SKM-1 (cell line): Measurements from ENCODE around the gene VPS9D1.
A peak's percentile ranks its signal among the peaks of the same experiment; 100 is the strongest.

ENCODE experiments used
- DNase-seq: peaks from one replicate; lab custom pipeline; 2025; ENCODE audit not compliant: unreplicated experiment; lab: John Stamatoyannopoulos, UW

Gene VPS9D1

GRCh38 chr16:89732918-89733242 is 12.2 kb upstream of the VPS9D1 start:
- DNase-seq = no peak

GRCh38 chr16:89732142-89732917 is 11.6 kb upstream of the VPS9D1 start:
- DNase-seq = no peak

GRCh38 chr16:89730610-89731234 is 10.0 kb upstream of the VPS9D1 start:
- no peak for DNase-seq

- no peak for DNase-seq
Observed at GRCh38 chr16:89729863-89730593, 9.3 kb upstream of the VPS9D1 start.

- DNase-seq = no peak
Observed at GRCh38 chr16:89729293-89729692, 8.6 kb upstream of the VPS9D1 start.

- DNase-seq = no peak
Observed at GRCh38 chr16:89727406-89728120, 6.9 kb upstream of the VPS9D1 start.

GRCh38 chr16:89723279-89724250 is 2.9 kb upstream of the VPS9D1 start:
- no peak for DNase-seq

GRCh38 chr16:89722392-89723278 is 1.9 kb upstream of the VPS9D1 start:
- DNase-seq = no peak

- peak; percentile 35 for DNase-seq
Observed at GRCh38 chr16:89721546-89722391, 1.1 kb upstream of the VPS9D1 start.

- no peak for DNase-seq
Observed at GRCh38 chr16:89720551-89720812, 216 bp downstream of the VPS9D1 start.

- no peak for DNase-seq
Observed at GRCh38 chr16:89717688-89718505, 2.8 kb downstream of the VPS9D1 start.

- DNase-seq = no peak
Observed at GRCh38 chr16:89716916-89717687, 3.6 kb downstream of the VPS9D1 start.

- DNase-seq = no peak
Observed at GRCh38 chr16:89716493-89716892, 4.2 kb downstream of the VPS9D1 start.

GRCh38 chr16:89712274-89712781 is 8.4 kb downstream of the VPS9D1 start:
- no peak for DNase-seq

- peak; percentile 16 for DNase-seq
Observed at GRCh38 chr16:89711601-89712273, 9.0 kb downstream of the VPS9D1 start.
